Measurements from ENCODE around the gene CBR3.
"Not testable (repeated sequence)": the region's sequence is repeated elsewhere in the genome, so short reads cannot be mapped to it uniquely, and the experiment has no call there.

GRCh38 chr21:36130414-36130762, 4.5 kb upstream of the CBR3 start:
- TF ChIP-seq, protein P1, sequence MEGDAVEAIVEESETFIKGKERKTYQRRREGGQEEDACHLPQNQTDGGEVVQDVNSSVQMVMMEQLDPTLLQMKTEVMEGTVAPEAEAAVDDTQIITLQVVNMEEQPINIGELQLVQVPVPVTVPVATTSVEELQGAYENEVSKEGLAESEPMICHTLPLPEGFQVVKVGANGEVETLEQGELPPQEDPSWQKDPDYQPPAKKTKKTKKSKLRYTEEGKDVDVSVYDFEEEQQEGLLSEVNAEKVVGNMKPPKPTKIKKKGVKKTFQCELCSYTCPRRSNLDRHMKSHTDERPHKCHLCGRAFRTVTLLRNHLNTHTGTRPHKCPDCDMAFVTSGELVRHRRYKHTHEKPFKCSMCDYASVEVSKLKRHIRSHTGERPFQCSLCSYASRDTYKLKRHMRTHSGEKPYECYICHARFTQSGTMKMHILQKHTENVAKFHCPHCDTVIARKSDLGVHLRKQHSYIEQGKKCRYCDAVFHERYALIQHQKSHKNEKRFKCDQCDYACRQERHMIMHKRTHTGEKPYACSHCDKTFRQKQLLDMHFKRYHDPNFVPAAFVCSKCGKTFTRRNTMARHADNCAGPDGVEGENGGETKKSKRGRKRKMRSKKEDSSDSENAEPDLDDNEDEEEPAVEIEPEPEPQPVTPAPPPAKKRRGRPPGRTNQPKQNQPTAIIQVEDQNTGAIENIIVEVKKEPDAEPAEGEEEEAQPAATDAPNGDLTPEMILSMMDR (IDR thresholded peaks at IDR 0.05): not testable (repeated sequence)
- not testable (repeated sequence) for TF ChIP-seq POLR2A, POLR2AphosphoS5 (IDR thresholded peaks at IDR 0.05)
